Gastrocnemius medialis (tissue), 4 donors: ENCODE data around the gene PLA2G5.

Experiments used
- POLR2A ChIP-seq, 2 donors: fragments of 450-650 bp; IDR thresholded peaks; one replicate each; pipeline ENCODE4 v1.6.1; 2017; ENCODE audit warnings: antibody characterized with exemption in 2 of 2, mild to moderate bottlenecking in 2 of 2, moderate library complexity in 2 of 2
- TF ChIP-seq, protein P1 (sequence below), 5 experiments: fragments of 450-650 bp in 3 of 5; fragments of 200-600 bp in 2 of 5; sonication (generic) in 2 of 5; IDR thresholded peaks in 4 of 5; conservative IDR thresholded peaks in 1 of 5; 1 replicate in 4 of 5; 2 replicates in 1 of 5; pipeline ENCODE4 v1.5.1; 2016 to 2019; ENCODE audit warnings: antibody characterized with exemption in 5 of 5, mild to moderate bottlenecking in 3 of 5, moderate library complexity in 3 of 5

DNA sequence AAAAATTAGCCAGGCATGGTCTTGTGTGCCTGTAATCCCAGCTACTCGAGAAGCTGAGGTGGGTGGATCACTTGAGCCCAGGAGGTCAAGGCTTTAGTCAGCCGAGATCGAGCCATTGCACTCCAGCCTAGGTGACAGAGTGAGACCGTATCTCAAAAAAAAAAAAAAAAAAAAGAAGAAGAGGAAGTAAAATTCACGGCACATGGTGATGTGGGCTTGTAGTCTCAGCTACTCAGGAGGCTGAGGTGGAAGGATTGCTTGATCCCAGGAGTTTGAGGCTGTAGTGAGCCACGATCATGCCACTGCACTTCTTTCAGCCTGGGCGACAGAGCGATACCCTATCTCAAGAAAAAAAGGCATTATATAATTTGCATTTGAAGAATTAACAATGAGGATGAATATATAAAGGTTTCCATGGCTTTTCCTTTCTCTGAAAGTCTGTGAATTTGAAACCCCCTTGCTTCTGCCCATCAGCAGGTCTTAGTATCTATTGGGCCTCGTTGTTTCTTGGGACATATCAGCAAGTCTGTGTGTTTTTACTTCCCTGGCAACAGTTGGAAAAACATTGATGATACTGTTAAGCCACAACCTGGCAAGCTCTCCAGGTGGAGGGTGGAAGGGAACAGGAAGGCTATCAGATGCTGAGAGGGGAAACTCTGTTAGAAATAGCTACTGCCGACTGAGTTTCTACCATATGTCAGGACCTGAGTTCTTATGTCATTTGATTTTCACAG is 53.9 kb downstream of the PLA2G5 start:
- TF ChIP-seq, protein P1, sequence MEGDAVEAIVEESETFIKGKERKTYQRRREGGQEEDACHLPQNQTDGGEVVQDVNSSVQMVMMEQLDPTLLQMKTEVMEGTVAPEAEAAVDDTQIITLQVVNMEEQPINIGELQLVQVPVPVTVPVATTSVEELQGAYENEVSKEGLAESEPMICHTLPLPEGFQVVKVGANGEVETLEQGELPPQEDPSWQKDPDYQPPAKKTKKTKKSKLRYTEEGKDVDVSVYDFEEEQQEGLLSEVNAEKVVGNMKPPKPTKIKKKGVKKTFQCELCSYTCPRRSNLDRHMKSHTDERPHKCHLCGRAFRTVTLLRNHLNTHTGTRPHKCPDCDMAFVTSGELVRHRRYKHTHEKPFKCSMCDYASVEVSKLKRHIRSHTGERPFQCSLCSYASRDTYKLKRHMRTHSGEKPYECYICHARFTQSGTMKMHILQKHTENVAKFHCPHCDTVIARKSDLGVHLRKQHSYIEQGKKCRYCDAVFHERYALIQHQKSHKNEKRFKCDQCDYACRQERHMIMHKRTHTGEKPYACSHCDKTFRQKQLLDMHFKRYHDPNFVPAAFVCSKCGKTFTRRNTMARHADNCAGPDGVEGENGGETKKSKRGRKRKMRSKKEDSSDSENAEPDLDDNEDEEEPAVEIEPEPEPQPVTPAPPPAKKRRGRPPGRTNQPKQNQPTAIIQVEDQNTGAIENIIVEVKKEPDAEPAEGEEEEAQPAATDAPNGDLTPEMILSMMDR (IDR thresholded peaks at IDR 0.05 in 4 of 5, conservative IDR thresholded peaks at IDR 0.05 in 1 of 5): no peak
- no peak for TF ChIP-seq POLR2A (IDR thresholded peaks at IDR 0.05)
